HG03457 (cell line): ENCODE data around the gene RENBP.
A peak's percentile ranks its signal among the peaks of the same experiment; 100 is the strongest.
"Not testable (repeated sequence)": the region's sequence is repeated elsewhere in the genome, so short reads cannot be mapped to it uniquely, and the experiment has no call there.

Experiments
- ATAC-seq: cut with Tn5 transposase; IDR thresholded peaks from one replicate; pipeline ENCODE4 v1.9.1; 2021; ENCODE audit warnings: moderate number of reproducible peaks; ENCODE audit not compliant: unreplicated experiment

RENBP gene

GRCh38 chrX:153944140-153944799 is at the start of gene RENBP:
TSS of gene RENBP (minus strand) at chrX:153944643. CDS start at chrX:153944610, 33 bp downstream.
- ATAC-seq = no peak

- no peak for ATAC-seq
Measured at GRCh38 chrX:153993978-153994377, 49.5 kb upstream of the RENBP start.

GRCh38 chrX:153993079-153993478 is 48.6 kb upstream of the RENBP start:
- no peak for ATAC-seq

GRCh38 chrX:153992180-153992579 is 47.7 kb upstream of the RENBP start:
- ATAC-seq = no peak

GRCh38 chrX:153991013-153991580 is 46.7 kb upstream of the RENBP start:
- ATAC-seq = no peak

- no peak for ATAC-seq
Measured at GRCh38 chrX:153989973-153990655, 45.7 kb upstream of the RENBP start.

GRCh38 chrX:153988493-153988892 is 44.0 kb upstream of the RENBP start:
- no peak for ATAC-seq

GRCh38 chrX:153984351-153985178 is 40.1 kb upstream of the RENBP start:
- no peak for ATAC-seq

- ATAC-seq = no peak
Measured at GRCh38 chrX:153983321-153983801, 38.9 kb upstream of the RENBP start.

GRCh38 chrX:153981771-153982533 is 37.5 kb upstream of the RENBP start:
- ATAC-seq = no peak

GRCh38 chrX:153981231-153981630 is 36.8 kb upstream of the RENBP start:
- ATAC-seq = no peak

- not testable (repeated sequence) for ATAC-seq
Measured at GRCh38 chrX:153980394-153980793, 36.0 kb upstream of the RENBP start.

- ATAC-seq = no peak
Measured at GRCh38 chrX:153974726-153975286, 30.4 kb upstream of the RENBP start.

- no peak for ATAC-seq
Measured at GRCh38 chrX:153974003-153974725, 29.7 kb upstream of the RENBP start.

GRCh38 chrX:153973127-153974002 is 28.9 kb upstream of the RENBP start:
- no peak for ATAC-seq

GRCh38 chrX:153972368-153973126 is 28.1 kb upstream of the RENBP start, which contains the start of gene TMEM187:
TSS of gene TMEM187 (plus strand) at chrX:153972754. CDS start at chrX:153982063, 9,309 bp downstream.
- ATAC-seq = peak; percentile 41
